Panc1 (cell line): ENCODE measurements around the gene CYBA. TPM values are rescaled to one million over a fixed set of nuclear protein-coding genes. Genes with fewer than 3 reads are reported as not detected.

Experiments used
- ATAC-seq: fragments of 200-7000 bp; cut with Tn5 transposase; 2 replicates; pipeline ENCODE4 v1.9.1; 2020; ENCODE audit warnings: mild to moderate bottlenecking, moderate library complexity
- BruUV-seq: library from RNA; stranded (reverse); fragments of 400-500 nt; replicated peaks from 2 replicates; lab custom pipeline; 2021; lab: Mats Ljungman, UMichigan
- CTCF ChIA-PET: fragments of 300-600 bp; sonication (Branson Sonifier 250); formaldehyde crosslinking; loops from one replicate; lab custom pipeline; 2022; ENCODE audit warnings: antibody characterized with exemption; lab: Charles Lee
- POLR2A ChIA-PET: fragments of 300-600 bp; sonication (Branson Sonifier 250); formaldehyde crosslinking; loops from one replicate; lab custom pipeline; 2022; ENCODE audit warnings: antibody characterized with exemption; lab: Charles Lee
- DNase-seq: peaks from one replicate; pipeline ENCODE4 v3.0.0-alpha.2; 2010; ENCODE audit warnings: low read depth, low spot score
- H3K27ac ChIP-seq: 2 replicates; pipeline ENCODE4 v1.5.1; 2011; ENCODE audit warnings: mild to moderate bottlenecking, low read length, inconsistent platforms
- H3K27me3 ChIP-seq: fragments of 200-500 bp; sonication (Bioruptor generic); 2 replicates; pipeline ENCODE4 v1.6.0; 2014; ENCODE audit warnings: low read length, inconsistent platforms; ENCODE audit not compliant: control insufficient read depth, insufficient read depth
- H3K36me3 ChIP-seq: fragments of 200-500 bp; sonication (Bioruptor generic); 2 replicates; pipeline ENCODE4 v1.5.1; 2014; ENCODE audit warnings: inconsistent platforms, mild to moderate bottlenecking, low read length, moderate library complexity; ENCODE audit not compliant: control insufficient read depth, insufficient read depth
- H3K4me1 ChIP-seq: 2 replicates; pipeline ENCODE4 v1.5.1; 2011; ENCODE audit warnings: inconsistent platforms, mild to moderate bottlenecking, low read length, moderate library complexity; ENCODE audit not compliant: control insufficient read depth, insufficient read depth
- H3K4me3 ChIP-seq, 2 experiments: 2 replicates each; pipeline ENCODE4 v1.5.1; 2011 to 2012; ENCODE audit warnings: low read depth in 2 of 2, low read length in 2 of 2, mild to moderate bottlenecking in 2 of 2, inconsistent platforms in 1 of 2, moderate library complexity in 1 of 2
- H3K9me3 ChIP-seq: fragments of 200-500 bp; sonication (Bioruptor generic); 2 replicates; pipeline ENCODE4 v1.5.1; 2014; ENCODE audit warnings: low read depth, mild to moderate bottlenecking, inconsistent platforms, low read length, moderate library complexity; ENCODE audit not compliant: control insufficient read depth, insufficient read depth
- CTCF ChIP-seq: fragments of 450-650 bp; IDR thresholded peaks from 2 replicates; pipeline ENCODE4 v1.5.1; 2017; ENCODE audit warnings: mild to moderate bottlenecking
- POLR2AphosphoS5 ChIP-seq: IDR thresholded peaks from 2 replicates; pipeline ENCODE4 v1.6.1; 2012; ENCODE audit warnings: mild to moderate bottlenecking, low read depth, low read length, moderate library complexity
- REST ChIP-seq, 2 experiments: IDR thresholded peaks; 2 replicates each; pipeline ENCODE4 v1.6.1; 2011 to 2012; ENCODE audit warnings: low read depth in 2 of 2, control low read depth in 1 of 2, low read length in 1 of 2, mild to moderate bottlenecking in 1 of 2, moderate library complexity in 1 of 2; ENCODE audit not compliant: insufficient read depth in 1 of 2
- SIN3A ChIP-seq: IDR thresholded peaks from 2 replicates; pipeline ENCODE4 v1.6.1; 2012; ENCODE audit warnings: low read depth, mild to moderate bottlenecking, low read length, moderate library complexity, borderline replicate concordance; ENCODE audit not compliant: insufficient read depth
- TCF7L2 ChIP-seq: IDR thresholded peaks from 2 replicates; pipeline ENCODE4 v1.6.1; 2011; ENCODE audit warnings: mild to moderate bottlenecking, low read depth, low read length, inconsistent platforms
- in situ Hi-C: cut with HindIII; loops from 2 replicates; pipeline ENCODE4 v1.10.0; 2016; ENCODE audit warnings: low sequenced_read_pairs, low pct_unique_long_range_greater_than_20kb
- intact Hi-C: fragments of 100-400 bp; cut with micrococcal nuclease; formaldehyde crosslinking; loops from one replicate; pipeline ENCODE4 v1.10.0; 2022; ENCODE audit not compliant: unreplicated experiment
- total RNA-seq: library from RNA; stranded (reverse); gene quantifications from one replicate; pipeline ENCODE4 v1.2.1, GENCODE V29; 2021; ENCODE audit not compliant: unreplicated experiment

The CYBA gene
- total RNA-seq, 1 experiment from 2014 or later, result 233 TPM

GRCh38 chr16:88691129-88691813 lies 40.4 kb upstream of the CYBA start:
- Histone ChIP-seq H3K9me3 (no peaks in the 10 kb centered on the region), H3K27ac (no peak overlapping the region), H3K4me1 (no peaks in the 10 kb centered on the region; the same call in 1 of the 2 replicates), H3K27me3 (no peaks in the 10 kb centered on the region), H3K4me3 (no peak overlapping the region), H3K36me3 (no peaks in the 10 kb centered on the region)
- no TSS peak for BruUV-seq
- ATAC-seq (no peak), DNase-seq (no peak)
- ChIA-PET CTCF (no interaction called here), POLR2A (no interaction called here)
- TF ChIP-seq POLR2AphosphoS5 (no peak), SIN3A (no peak), CTCF (no peak), TCF7L2 (no peak), REST (IDR thresholded peaks at IDR 0.05; ENCODE audit: insufficient read depth in 1 of 2, low read depth in 2 of 2, low read length in 1 of 2) (no peak)
- in situ Hi-C loops, result no loop called here
- intact Hi-C loops, result no loop called here

- DNase-seq (no peak), ATAC-seq (no peak)
- intact Hi-C loops, result no loop called here
- no peak overlapping the region for H3K4me3 ChIP-seq
- no peaks in the 10 kb centered on the region for H3K27me3 ChIP-seq
- no peaks in the 10 kb centered on the region; the same call in 1 of the 2 replicates for H3K4me1 ChIP-seq
- CTCF ChIA-PET, result no interaction called here
- H3K27ac ChIP-seq, result no peak overlapping the region
- in situ Hi-C loops, result no loop called here
- H3K9me3 ChIP-seq, result no peaks in the 10 kb centered on the region
- H3K36me3 ChIP-seq, result no peaks in the 10 kb centered on the region
- POLR2A ChIA-PET, result no interaction called here
- no TSS peak for BruUV-seq
- TF ChIP-seq TCF7L2, result no peak
- TF ChIP-seq SIN3A, result no peak
- no peak for TF ChIP-seq POLR2AphosphoS5
- no peak for TF ChIP-seq CTCF
- TF ChIP-seq REST (IDR thresholded peaks at IDR 0.05; ENCODE audit: insufficient read depth in 1 of 2, low read depth in 2 of 2, low read length in 1 of 2), result no peak
Observed at GRCh38 chr16:88690341-88691128, 39.7 kb upstream of the CYBA start.
